Mesendoderm (in vitro differentiated cells): Measurements from ENCODE around the gene DCHS1.
A peak's percentile ranks its signal among the peaks of the same experiment; 100 is the strongest.

Source experiments
- DNase-seq: peaks from one replicate; pipeline ENCODE4 v3.0.0; 2013
- H2AK5ac ChIP-seq: 2 replicates; pipeline ENCODE4 v1.6.1; 2013; ENCODE audit warnings: low read length, inconsistent platforms
- H2BK120ac ChIP-seq: 2 replicates; pipeline ENCODE4 v1.6.1; 2013; ENCODE audit warnings: low read depth, mild to moderate bottlenecking, low read length, moderate library complexity, mixed read lengths
- H2BK15ac ChIP-seq: replicated peaks from 2 replicates; pipeline ENCODE4 v1.6.1; 2013; ENCODE audit warnings: low read depth, mild to moderate bottlenecking, moderate library complexity
- H2BK5ac ChIP-seq: 2 replicates; pipeline ENCODE4 v1.6.1; 2013; ENCODE audit warnings: low read length, inconsistent platforms
- H3K18ac ChIP-seq: 2 replicates; pipeline ENCODE4 v1.6.1; 2013; ENCODE audit warnings: mild to moderate bottlenecking, low read length, mixed read lengths
- H3K23ac ChIP-seq: one replicate; pipeline ENCODE4 v1.6.1; 2013; ENCODE audit warnings: low read length
- H3K27ac ChIP-seq: 2 replicates; pipeline ENCODE4 v1.5.1; 2013; ENCODE audit warnings: low read depth, mild to moderate bottlenecking, inconsistent platforms, low read length, moderate library complexity
- H3K27me3 ChIP-seq: 2 replicates; pipeline ENCODE4 v1.6.1; 2013; ENCODE audit warnings: low read length, control low read depth, mild to moderate bottlenecking, inconsistent platforms; ENCODE audit not compliant: insufficient read depth, poor library complexity
- H3K36me3 ChIP-seq: 2 replicates; pipeline ENCODE4 v1.6.1; 2013; ENCODE audit warnings: low read length, inconsistent platforms; ENCODE audit not compliant: control insufficient read depth, insufficient read depth
- H3K4ac ChIP-seq: one replicate; pipeline ENCODE4 v1.6.1; 2013; ENCODE audit warnings: low read depth, mild to moderate bottlenecking, low read length, moderate library complexity
- H3K4me1 ChIP-seq: 2 replicates; pipeline ENCODE4 v1.6.1; 2013; ENCODE audit warnings: low read depth, low read length, inconsistent platforms; ENCODE audit not compliant: control insufficient read depth
- H3K4me2 ChIP-seq: 2 replicates; pipeline ENCODE4 v1.6.1; 2013; ENCODE audit warnings: low read length
- H3K4me3 ChIP-seq: 2 replicates; pipeline ENCODE4 v1.5.1; 2013; ENCODE audit warnings: mild to moderate bottlenecking, low read length
- H3K56ac ChIP-seq: one replicate; pipeline ENCODE4 v1.6.1; 2013; ENCODE audit warnings: low read length
- H3K79me1 ChIP-seq: 2 replicates; pipeline ENCODE4 v1.6.1; 2013; ENCODE audit warnings: low read length, inconsistent platforms
- H3K79me2 ChIP-seq: 2 replicates; pipeline ENCODE4 v1.6.1; 2013; ENCODE audit warnings: mild to moderate bottlenecking, low read length; ENCODE audit not compliant: control insufficient read depth, insufficient read depth
- H3K9ac ChIP-seq: 2 replicates; pipeline ENCODE4 v1.6.1; 2013; ENCODE audit warnings: low read length, inconsistent platforms
- H4K5ac ChIP-seq: one replicate; pipeline ENCODE4 v1.6.1; 2013; ENCODE audit warnings: low read length
- H4K8ac ChIP-seq: one replicate; pipeline ENCODE4 v1.6.1; 2013; ENCODE audit warnings: low read depth, mild to moderate bottlenecking, control low read depth, low read length, moderate library complexity
- WGBS: extraction: QIAGEN DNeasy Blood & Tissue Kit; methylation state at CpG from one replicate; pipeline ENCODE4 v1.1.7; 2013; ENCODE audit warnings: low lambda C conversion rate, missing lambda C conversion rate; ENCODE audit not compliant: insufficient coverage; ENCODE audit errors: extremely low coverage; 5-methylcytosine and 5-hydroxymethylcytosine counted together

The DCHS1 gene

DNA sequence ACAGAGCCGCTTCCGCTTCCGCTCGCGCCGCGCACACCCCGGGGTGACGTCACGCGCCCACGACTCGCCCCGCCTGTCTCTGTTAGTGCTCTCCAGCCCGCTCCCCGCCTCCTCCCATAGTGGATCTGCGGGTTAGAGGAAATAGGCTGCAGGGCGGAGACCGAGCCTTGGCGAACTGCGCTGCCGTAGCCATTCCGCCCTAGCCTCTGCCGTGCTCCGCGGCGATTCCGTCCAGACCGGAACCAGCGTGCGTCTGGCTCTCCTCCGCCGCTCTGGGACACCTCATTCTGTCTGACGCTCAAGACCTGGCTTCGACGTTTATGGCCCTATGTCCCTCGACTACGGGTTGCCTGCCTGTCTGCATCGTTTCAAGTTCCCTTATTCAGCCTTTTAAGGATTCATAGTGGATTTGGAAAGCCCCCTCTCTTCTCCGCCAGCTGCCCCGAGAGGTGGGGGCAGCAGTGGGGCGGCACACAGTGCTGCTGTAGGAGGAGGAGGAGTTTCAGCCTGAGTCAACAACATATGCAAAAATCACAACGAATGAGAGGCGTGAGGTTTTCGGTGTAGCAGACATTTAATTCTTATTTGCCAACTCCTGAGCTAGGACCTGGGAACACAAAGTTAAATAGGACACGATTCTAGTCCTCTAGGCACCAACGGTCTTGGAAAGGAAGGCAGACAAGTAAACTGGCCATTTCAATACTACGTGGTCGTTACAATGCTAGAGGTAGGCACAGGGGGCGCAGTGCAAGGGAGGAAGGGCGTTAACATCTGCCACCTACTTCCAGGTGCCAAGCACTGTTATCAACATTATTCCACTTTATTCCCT, 43.2 kb downstream of the DCHS1 start, which contains the start of gene TAF10:
Gene TAF10 (minus strand): TSS at position 4 of the 829 bp plus-strand sequence. CDS start 27 bp downstream, outside the sequence.
- Histone ChIP-seq H4K5ac (peak within 1 kb of the TSS; percentile 23), H3K79me1 (peaks cover 15% of the 10 kb centered on the region), H3K79me2 (peaks cover 16% of the 10 kb centered on the region), H3K4me2 (peak within 1 kb of the TSS; percentile 100), H3K27ac (peak within 1 kb of the TSS; percentile 99), H3K4ac (peak within 1 kb of the TSS; percentile 89), H2BK5ac (peak within 1 kb of the TSS; percentile 98), H4K8ac (peak within 1 kb of the TSS; percentile 58), H3K18ac (peak within 1 kb of the TSS; percentile 82), H3K27me3 (no peaks in the 10 kb centered on the region), H2AK5ac (peak within 1 kb of the TSS; percentile 89), H2BK15ac (no peak within 1 kb of the TSS), H3K56ac (peak within 1 kb of the TSS; percentile 100), H3K23ac (peak within 1 kb of the TSS; percentile 32), H3K4me1 (peaks cover under 1% of the 10 kb centered on the region), H3K9ac (peak within 1 kb of the TSS; percentile 100), H3K4me3 (peak within 1 kb of the TSS; percentile 87), H3K36me3 (peaks cover 19% of the 10 kb centered on the region), H2BK120ac (peak within 1 kb of the TSS; percentile 1)
- no CpG with 5 or more reads among the region's 51 CpGs for WGBS
- DNase-seq, result peak; percentile 97

DNA sequence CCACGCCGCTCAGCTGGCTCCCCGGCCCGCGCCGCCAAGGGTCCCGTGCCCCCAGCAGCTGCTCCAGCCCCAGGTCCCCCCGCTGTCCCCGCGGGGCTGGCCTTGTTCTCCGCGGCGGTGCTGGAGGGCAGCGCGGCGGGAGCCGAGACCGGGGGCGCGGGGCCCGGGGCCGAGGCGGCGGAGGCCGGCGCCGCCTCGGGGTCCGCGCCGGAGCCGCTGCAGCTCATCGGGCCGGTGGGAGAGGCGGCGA, 43.7 kb downstream of the DCHS1 start:
- H3K27ac ChIP-seq, result peak overlapping the region; percentile 78
- peak overlapping the region; percentile 84 for H3K4me3 ChIP-seq
- no peak overlapping the region for H2BK15ac ChIP-seq
- H2BK5ac ChIP-seq, result no peak overlapping the region
- H4K5ac ChIP-seq, result no peak overlapping the region
- no peak overlapping the region for H2AK5ac ChIP-seq
- peak overlapping the region; percentile 82 for H3K18ac ChIP-seq
- peaks cover 2% of the 10 kb centered on the region for H3K4me1 ChIP-seq
- H3K27me3 ChIP-seq, result no peaks in the 10 kb centered on the region
- H3K79me2 ChIP-seq, result peaks cover 16% of the 10 kb centered on the region
- peak overlapping the region; percentile 44 for H3K4ac ChIP-seq
- H3K23ac ChIP-seq, result no peak overlapping the region
- DNase-seq, result no peak
- H3K4me2 ChIP-seq, result peak overlapping the region; percentile 91
- no peak overlapping the region for H2BK120ac ChIP-seq
- WGBS, result no CpG with 5 or more reads among the region's 36 CpGs
- peak overlapping the region; percentile 91 for H3K9ac ChIP-seq
- H3K36me3 ChIP-seq, result peaks cover 19% of the 10 kb centered on the region
- H3K56ac ChIP-seq, result peak overlapping the region; percentile 92
- H3K79me1 ChIP-seq, result peaks cover 15% of the 10 kb centered on the region
- peak overlapping the region; percentile 58 for H4K8ac ChIP-seq

DNA sequence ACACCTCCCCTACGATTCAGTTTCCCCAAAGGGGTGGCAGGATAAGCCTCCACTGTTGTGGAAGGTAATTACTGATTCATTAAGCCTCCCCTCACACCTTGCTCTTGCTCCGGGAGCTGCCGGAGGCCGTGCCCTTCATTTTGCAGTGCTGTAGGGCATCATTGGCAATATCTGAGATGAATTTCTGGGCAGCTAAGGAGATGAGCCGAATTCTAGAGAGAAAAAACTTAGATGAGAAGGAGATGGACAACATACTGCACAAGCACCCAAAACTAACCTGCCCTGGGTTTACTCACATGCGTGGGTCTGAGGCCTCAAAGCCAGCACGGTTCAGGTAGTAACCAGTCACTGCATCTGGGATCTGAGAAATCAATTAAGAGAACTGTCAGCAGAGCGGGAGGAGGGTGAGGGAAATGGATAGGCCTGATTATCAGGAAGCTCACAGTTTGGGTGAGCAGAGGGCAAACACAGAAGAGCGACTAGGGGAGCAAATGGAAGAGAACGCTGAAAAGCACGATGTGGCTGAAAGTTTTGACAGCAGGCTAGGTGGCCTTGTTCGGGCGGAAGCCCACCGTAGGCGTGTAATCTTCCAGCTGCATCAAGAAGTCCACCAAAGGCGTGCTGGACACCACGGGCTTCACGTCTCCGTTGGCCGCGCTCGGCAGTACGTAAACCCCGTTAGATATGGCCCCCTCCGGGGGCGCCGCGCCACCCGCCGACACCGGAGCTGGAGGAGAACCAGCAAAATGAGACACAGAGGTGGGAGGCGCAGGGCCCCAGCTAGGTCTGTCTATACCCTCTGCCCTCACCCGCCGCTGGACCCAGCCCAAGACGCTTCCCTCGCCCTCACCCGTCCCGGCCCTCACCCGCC, 44.3 kb downstream of the DCHS1 start:
- H3K18ac ChIP-seq, result peak overlapping the region; percentile 82
- no CpG with 5 or more reads among the region's 39 CpGs for WGBS
- peak overlapping the region; percentile 32 for H2BK5ac ChIP-seq
- peak overlapping the region; percentile 91 for H3K4me2 ChIP-seq
- H3K56ac ChIP-seq, result peak overlapping the region; percentile 92
- H2AK5ac ChIP-seq, result peak overlapping the region; percentile 63
- peak overlapping the region; percentile 44 for H3K4ac ChIP-seq
- H3K9ac ChIP-seq, result peak overlapping the region; percentile 91
- H3K4me3 ChIP-seq, result peak overlapping the region; percentile 84
- H4K8ac ChIP-seq, result peak overlapping the region; percentile 58
- H4K5ac ChIP-seq, result no peak overlapping the region
- H3K27me3 ChIP-seq, result no peaks in the 10 kb centered on the region
- H3K79me1 ChIP-seq, result peaks cover 18% of the 10 kb centered on the region
- H3K36me3 ChIP-seq, result peaks cover 19% of the 10 kb centered on the region
- no peak overlapping the region for H2BK120ac ChIP-seq
- no peak overlapping the region for H3K23ac ChIP-seq
- peaks cover 16% of the 10 kb centered on the region for H3K79me2 ChIP-seq
- peak overlapping the region; percentile 78 for H3K27ac ChIP-seq
- peak; percentile 43 for DNase-seq
- no peak overlapping the region for H2BK15ac ChIP-seq
- peaks cover 6% of the 10 kb centered on the region for H3K4me1 ChIP-seq

DNA sequence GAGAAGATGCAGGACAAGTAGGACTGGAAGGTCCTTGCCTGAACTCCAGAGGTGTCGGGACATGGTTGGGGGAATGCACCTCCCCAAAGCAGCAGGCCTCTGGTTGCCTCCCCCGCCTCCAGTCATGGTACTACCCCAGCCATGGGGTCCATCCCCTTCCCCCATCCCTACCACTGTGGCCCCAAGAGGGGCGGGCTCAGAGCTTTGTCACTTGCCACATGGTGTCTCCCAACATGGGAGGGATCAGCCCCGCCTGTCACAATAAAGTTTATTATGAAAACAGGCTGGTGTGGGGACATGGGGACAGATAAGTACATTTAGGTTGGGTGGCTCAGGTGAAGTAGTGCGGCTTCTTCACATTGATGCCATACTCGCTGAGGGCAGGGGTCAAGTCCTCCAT, 45.0 kb downstream of the DCHS1 start:
- Histone ChIP-seq H3K23ac (no peak overlapping the region), H3K27ac (no peak overlapping the region), H2AK5ac (no peak overlapping the region), H3K4me3 (no peak overlapping the region), H3K36me3 (peaks cover 19% of the 10 kb centered on the region), H3K4me1 (peaks cover 6% of the 10 kb centered on the region), H3K18ac (no peak overlapping the region), H4K5ac (no peak overlapping the region), H3K79me1 (peaks cover 19% of the 10 kb centered on the region), H3K4me2 (peak overlapping the region; percentile 8), H2BK5ac (no peak overlapping the region), H3K27me3 (no peaks in the 10 kb centered on the region), H2BK120ac (no peak overlapping the region), H2BK15ac (no peak overlapping the region), H3K4ac (no peak overlapping the region), H3K56ac (no peak overlapping the region), H3K79me2 (peaks cover 19% of the 10 kb centered on the region), H3K9ac (peak overlapping the region; percentile 91), H4K8ac (no peak overlapping the region)
- no peak for DNase-seq
- WGBS, result no CpG with 5 or more reads among the region's 6 CpGs

DNA sequence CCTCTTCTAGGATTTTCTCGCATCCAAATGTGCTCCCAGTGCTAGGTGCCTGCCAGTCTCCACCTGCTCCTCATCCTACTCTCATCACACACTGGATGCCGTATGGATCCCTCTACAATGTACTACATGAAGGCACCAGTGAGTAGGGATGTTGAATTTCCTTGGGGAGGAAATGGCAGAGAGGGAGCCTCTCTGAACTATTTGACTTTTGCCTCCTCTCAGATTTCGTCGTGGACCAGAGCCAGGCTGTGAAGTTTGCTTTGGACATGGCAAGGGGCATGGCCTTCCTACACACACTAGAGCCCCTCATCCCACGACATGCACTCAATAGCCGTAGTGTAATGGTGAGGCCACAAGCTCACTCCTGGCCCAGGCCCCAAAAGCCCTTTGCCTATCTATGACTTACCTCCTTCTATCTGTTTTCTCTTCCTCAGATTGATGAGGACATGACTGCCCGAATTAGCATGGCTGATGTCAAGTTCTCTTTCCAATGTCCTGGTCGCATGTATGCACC, 46.0 kb downstream of the DCHS1 start:
- Histone ChIP-seq H2BK5ac (no peak overlapping the region), H3K27ac (no peak overlapping the region), H3K4me1 (peaks cover 9% of the 10 kb centered on the region), H2BK120ac (no peak overlapping the region), H3K9ac (no peak overlapping the region), H3K4me2 (no peak overlapping the region), H3K36me3 (peaks cover 19% of the 10 kb centered on the region), H3K18ac (no peak overlapping the region), H4K5ac (no peak overlapping the region), H3K4me3 (no peak overlapping the region), H3K4ac (no peak overlapping the region), H3K23ac (no peak overlapping the region), H3K79me2 (peaks cover 29% of the 10 kb centered on the region), H3K56ac (no peak overlapping the region), H2AK5ac (no peak overlapping the region), H3K27me3 (no peaks in the 10 kb centered on the region), H2BK15ac (no peak overlapping the region), H4K8ac (no peak overlapping the region), H3K79me1 (peaks cover 24% of the 10 kb centered on the region)
- DNase-seq, result no peak
- WGBS, result no CpG with 5 or more reads among the region's 8 CpGs
